Kidney capillary endothelial cell (primary cell): ENCODE measurements around the gene RNF151.
"Not testable (repeated sequence)": the region's sequence is repeated elsewhere in the genome, so short reads cannot be mapped to it uniquely, and the experiment has no call there.

Experiments
- DNase-seq: peaks from one replicate; pipeline ENCODE4 v3.0.0-alpha.2; 2018; ENCODE audit warnings: low spot score

Gene RNF151

DNA sequence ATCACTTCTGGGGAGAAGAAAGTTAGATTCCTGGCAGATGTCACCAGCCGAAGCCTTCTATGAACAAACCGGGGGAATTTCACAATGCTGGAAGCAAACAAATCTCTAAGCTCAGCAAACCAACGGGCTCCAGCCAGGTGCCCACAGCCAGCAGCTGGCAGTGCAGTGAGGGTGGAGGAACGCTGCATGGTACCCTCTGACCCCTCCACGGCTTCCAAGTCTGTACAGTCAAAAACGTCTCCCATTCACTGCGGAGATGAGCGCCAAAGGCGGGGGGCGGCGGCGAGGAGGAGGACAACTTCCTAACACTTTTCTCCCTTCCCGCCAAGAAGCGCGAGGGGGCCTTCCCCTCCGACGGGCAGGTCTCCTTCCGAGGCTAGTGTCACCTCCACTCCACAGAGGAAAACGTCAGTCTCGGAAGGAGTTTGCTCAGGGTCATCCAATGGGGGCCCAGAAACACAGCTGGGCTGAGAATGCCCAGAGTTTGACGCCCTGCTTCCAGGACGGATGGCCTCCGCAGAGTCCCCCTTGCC, 42.0 kb downstream of the RNF151 start:
- no peak for DNase-seq

DNA sequence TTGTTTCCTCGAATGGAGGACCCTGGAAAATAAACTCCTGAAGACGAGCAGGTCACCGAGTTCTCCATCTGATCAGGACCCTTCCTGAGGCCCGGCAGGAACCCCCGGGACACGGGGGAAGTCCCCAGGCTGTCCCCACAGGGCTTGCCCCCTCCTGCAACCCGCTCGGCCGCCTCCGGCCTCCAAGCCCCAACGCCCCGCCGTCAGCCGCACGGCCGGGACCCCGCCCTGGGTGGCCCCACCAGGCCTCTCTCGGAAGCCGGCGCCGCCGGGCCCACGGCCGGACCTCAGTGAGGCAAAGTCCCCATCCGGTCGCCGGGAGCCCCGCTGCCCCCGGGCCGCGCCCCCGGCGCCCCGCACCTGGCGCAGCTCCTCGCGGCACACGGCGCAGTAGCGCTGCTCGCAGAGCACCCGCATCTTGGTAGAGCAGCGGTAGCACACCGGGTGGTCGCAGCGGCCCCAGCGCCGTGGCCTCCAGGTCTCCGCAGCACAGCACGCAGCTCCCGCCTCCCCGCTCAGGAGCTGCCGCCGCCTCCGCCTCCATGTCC, 42.6 kb downstream of the RNF151 start:
- DNase-seq: no peak

DNA sequence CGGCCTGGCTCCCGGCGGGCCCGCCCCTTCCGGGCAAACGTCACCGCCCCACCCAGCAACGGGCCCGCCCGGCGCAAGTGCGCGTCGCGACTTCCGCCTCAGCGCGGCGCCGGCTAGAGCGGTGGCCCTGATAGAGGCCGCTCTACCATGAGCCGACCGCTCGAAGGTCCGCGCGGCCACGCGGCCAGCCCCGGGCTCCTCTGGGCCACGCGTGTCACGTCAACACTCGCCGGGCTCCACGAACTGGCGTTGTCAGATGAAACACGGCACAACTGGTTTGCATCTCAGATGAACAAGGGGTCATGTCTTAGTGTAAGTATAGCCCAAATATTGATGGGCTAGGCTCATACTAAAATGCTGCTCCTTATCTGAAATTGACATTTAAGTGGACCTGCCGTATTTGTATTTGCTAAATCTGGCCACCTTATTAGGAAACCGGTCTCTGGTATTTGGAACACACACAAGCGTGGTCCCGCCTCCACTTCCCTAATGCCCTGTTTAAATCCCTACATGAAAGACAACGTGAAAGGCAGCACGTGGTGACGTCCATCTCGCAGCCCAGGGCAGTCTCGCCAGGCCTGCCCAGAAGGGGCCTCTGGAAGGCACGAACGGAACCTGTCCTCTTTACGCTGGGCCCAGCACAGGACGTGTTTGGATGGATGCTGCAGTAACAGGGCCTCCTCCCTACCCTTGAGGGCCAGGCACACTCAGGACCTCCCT, 43.3 kb downstream of the RNF151 start, which contains the start of gene ZNF598:
ZNF598 (minus strand) TSS at position 31 of the 720 bp plus-strand sequence.
- DNase-seq: peak; percentile 82

DNA sequence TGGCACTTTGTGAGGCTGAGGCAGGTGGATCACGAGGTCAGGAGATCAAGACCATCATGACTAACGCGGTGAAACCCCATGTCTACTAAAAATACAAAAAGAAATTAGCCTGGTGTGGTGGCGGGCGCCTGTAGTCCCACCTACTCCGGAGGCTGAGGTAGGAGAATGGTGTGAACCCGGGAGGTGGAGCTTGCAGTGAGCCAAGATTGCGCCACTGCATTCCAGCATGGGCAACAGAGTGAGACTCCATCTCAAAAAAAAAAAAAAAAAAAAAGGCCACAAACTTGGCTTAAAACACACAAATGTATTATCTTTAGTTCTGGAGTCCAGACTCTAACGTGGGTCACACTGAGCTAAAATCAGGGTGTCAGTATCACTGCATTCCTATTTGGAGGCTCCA, 45.1 kb downstream of the RNF151 start:
- not testable (repeated sequence) for DNase-seq

DNA sequence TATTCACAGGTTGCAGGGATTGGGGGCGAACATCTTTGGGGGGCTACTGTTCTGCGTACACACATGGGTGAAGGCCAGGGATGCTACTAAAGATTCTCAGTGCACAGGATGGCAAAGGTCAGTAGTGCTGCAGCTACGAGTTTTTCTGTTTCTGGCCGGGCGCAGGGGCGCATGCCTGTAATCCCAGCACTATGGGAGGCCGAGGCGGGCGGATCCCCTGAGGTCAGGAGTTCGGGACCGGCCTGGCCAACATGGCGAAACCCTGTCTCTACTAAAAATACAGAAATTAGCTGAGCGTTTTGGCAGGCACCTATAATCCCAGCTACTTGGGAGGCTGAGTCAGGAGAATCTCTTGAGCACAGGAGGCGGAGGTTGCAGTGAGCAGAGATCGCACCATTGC, 46.9 kb downstream of the RNF151 start:
- no peak for DNase-seq

DNA sequence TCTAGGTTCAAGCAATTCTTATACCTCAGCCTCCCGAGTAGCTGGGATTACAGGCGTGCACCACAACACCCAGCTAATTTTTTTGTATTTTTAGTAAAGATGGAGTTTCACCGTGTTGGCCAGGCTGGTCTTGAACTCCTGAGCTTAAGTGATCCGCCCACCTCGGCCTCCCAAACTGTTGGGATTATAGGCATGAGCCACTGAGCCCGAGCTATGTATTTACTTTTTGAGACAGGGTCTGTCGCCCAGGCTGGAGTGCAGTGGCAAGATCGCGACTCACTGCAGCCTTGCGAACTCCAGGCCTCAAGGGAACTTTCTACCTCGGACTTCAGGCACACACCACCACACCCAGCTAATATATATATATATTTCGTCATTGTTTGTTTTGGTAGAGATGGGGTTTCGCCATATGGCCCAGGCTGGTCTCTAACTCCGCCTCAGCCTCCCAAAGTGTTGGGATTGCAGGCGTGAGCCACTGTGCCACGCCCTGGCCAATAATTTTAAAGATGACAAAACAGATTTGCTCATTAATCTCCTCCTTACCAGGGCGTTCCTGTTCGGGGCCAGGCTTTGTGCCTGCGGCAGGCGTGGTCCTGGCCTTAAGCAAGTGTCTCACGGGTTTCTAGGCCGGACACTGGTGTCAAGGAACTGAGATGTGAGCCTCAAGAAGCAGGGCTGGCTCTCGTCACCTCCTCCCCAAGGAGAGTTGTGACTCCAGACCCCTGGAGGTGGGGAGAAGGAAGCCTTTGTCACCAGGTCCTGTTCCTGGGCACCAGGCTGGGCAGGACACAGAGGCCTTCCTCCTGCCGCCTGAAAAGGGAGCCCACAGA, 48.7 kb downstream of the RNF151 start:
- DNase-seq: no peak

DNA sequence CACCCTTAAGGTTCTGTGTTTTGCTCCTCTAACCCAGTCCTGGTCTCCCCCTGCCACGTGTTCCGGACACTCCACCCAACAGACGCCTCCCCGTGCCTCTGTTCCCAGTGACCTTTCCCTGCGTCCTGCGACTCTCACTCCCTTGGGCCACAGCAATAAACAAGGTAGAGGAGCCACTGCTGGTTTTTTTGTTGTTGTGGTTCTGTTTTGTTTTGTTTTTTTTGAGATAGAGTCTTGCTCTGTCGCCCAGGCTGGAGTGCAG, 49.2 kb downstream of the RNF151 start:
- no peak for DNase-seq

DNA sequence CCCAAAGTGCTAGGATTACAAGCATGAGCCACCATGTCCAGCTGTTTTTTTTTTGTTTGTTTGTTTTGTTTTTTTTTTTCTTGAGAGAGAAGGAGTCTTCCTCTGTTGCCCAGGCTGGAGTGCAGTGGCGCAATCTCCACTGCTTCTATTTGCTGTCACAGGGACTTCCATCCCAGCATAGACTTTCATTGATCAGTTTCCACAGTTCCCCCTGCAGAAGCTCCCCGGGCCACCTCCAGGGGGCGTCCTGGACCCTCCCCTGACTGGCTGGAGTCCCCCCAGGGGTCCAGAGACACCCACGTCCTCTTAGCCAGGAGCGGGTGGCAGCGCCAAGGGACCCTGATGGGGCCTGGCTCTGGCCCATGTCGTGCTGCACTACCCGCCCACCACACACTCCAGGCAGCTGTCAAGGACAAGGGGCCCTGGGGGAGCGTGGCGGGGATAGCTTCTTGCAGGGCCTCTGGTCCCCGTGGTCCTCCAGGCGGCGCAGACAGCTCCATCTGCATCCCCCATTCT, 49.8 kb downstream of the RNF151 start:
- DNase-seq: no peak
